Activated T-helper 17 cell treated with anti-CD3 and anti-CD28 coated beads, Interleukin-2, amount 50 U/mL, for 72 hours (primary cell): Measurements from ENCODE around the gene ADM2. TPM values are rescaled to one million over a fixed set of nuclear protein-coding genes. Genes with fewer than 3 reads are reported as not detected.

Experiments
- ATAC-seq: fragments of 150-1000 bp; cut with Tn5 transposase; replicated peaks from 2 replicates; pipeline ENCODE4 v1.10.0; 2021; ENCODE audit warnings: mild to moderate bottlenecking, moderate library complexity
- H3K27ac Mint-ChIP-seq: one replicate; pipeline ENCODE4 v1.8.0; 2022; ENCODE audit warnings: mixed read lengths
- H3K27me3 Mint-ChIP-seq: one replicate; pipeline ENCODE4 v1.8.0; 2022; ENCODE audit warnings: mixed read lengths
- H3K36me3 Mint-ChIP-seq: one replicate; pipeline ENCODE4 v1.8.0; 2022; ENCODE audit warnings: low read depth, mild to moderate bottlenecking, mixed read lengths
- H3K4me1 Mint-ChIP-seq: one replicate; pipeline ENCODE4 v1.8.0; 2022; ENCODE audit warnings: mixed read lengths
- H3K4me3 Mint-ChIP-seq: one replicate; pipeline ENCODE4 v1.8.0; 2022; ENCODE audit warnings: mild to moderate bottlenecking, mixed read lengths
- H3K9me3 Mint-ChIP-seq: one replicate; pipeline ENCODE4 v1.8.0; 2022; ENCODE audit warnings: mixed read lengths
- total RNA-seq, 2 donors: library from RNA; stranded (reverse); gene quantifications; one replicate each; pipeline ENCODE4 v1.2.3, GENCODE V29; 2022

Gene ADM2
- total RNA-seq, 2 donors from 2014 or later = 1.3 to 3.7 TPM

DNA sequence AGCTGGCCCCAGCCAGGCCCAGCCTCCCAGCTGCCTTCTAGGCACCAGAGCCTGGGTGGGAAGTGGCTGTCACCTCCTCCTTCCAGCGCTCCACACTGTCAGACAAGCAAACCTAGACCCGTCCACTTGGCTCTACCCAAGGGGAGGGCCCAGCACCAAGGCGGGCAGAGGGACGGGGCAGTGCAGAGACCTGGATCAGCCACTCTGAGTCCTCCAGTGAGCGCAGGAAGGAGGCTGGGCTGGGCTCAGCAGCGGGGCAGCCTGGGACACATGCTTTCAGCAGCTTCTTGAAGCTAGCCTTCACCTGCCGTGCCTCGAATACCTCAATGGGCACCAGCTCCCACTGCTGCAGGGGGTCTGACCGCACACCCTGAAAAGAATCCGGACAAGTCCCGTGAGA, 25.3 kb upstream of the ADM2 start:
- no peaks in the 10 kb centered on the region for H3K27me3 Mint-ChIP-seq
- ATAC-seq = no peak
- H3K4me1 Mint-ChIP-seq = peaks cover 8% of the 10 kb centered on the region
- H3K9me3 Mint-ChIP-seq = no peaks in the 10 kb centered on the region
- peaks cover 84% of the 10 kb centered on the region for H3K36me3 Mint-ChIP-seq
- no peak overlapping the region for H3K4me3 Mint-ChIP-seq
- H3K27ac Mint-ChIP-seq = no peak overlapping the region

- no peaks in the 10 kb centered on the region for H3K27me3 Mint-ChIP-seq
- H3K27ac Mint-ChIP-seq = no peak overlapping the region
- H3K36me3 Mint-ChIP-seq = peaks cover 82% of the 10 kb centered on the region
- H3K4me1 Mint-ChIP-seq = peaks cover 8% of the 10 kb centered on the region
- H3K4me3 Mint-ChIP-seq = no peak overlapping the region
- no peaks in the 10 kb centered on the region for H3K9me3 Mint-ChIP-seq
- no peak for ATAC-seq
Observed at GRCh38 chr22:50456466-50457234, 24.7 kb upstream of the ADM2 start.

- Mint-ChIP-seq H3K4me1 (no peaks in the 10 kb centered on the region), H3K9me3 (no peaks in the 10 kb centered on the region), H3K4me3 (no peak overlapping the region), H3K36me3 (peaks cover 78% of the 10 kb centered on the region), H3K27ac (no peak overlapping the region), H3K27me3 (no peaks in the 10 kb centered on the region)
- no peak for ATAC-seq
Observed at GRCh38 chr22:50459016-50459415, 22.3 kb upstream of the ADM2 start.

DNA sequence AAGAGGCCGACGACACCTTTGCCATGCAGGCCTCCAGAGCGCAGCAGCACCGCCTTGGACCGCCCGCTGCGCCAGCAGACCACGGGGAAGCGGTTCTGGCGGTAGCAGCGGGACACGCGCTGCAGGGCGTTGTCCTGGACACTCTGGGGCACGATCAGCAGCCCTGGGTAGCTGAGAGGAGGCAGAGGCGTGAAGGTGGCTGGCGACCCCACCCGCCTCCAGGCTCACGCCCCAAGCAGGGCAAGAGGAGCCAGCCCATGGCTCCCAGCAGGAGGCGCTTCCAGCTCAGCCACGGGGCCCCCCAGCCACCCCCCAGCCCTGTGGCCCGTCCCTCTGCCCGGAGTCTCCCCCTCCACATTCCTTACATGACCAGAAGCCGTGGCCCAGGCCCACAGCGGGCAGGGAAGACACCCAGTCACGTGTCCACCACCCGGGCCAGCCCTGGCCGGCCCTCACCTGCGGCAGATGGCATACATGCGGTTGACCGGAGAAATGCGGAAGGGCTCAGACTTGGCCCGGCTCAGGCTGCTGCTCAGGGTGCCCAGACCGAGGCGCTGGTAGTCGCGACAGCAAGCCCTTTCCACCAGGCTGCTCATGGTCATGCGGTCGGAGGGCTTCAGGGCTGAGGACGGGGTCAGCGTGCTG, 21.7 kb upstream of the ADM2 start:
- H3K27me3 Mint-ChIP-seq = no peaks in the 10 kb centered on the region
- no peak overlapping the region for H3K4me3 Mint-ChIP-seq
- peaks cover 81% of the 10 kb centered on the region for H3K36me3 Mint-ChIP-seq
- no peak for ATAC-seq
- H3K4me1 Mint-ChIP-seq = no peaks in the 10 kb centered on the region
- H3K27ac Mint-ChIP-seq = no peak overlapping the region
- H3K9me3 Mint-ChIP-seq = no peaks in the 10 kb centered on the region

GRCh38 chr22:50460938-50461337, 20.4 kb upstream of the ADM2 start:
- H3K4me1 Mint-ChIP-seq = no peaks in the 10 kb centered on the region
- H3K27me3 Mint-ChIP-seq = no peaks in the 10 kb centered on the region
- no peak overlapping the region for H3K27ac Mint-ChIP-seq
- H3K36me3 Mint-ChIP-seq = peaks cover 79% of the 10 kb centered on the region
- H3K9me3 Mint-ChIP-seq = no peaks in the 10 kb centered on the region
- ATAC-seq = no peak
- no peak overlapping the region for H3K4me3 Mint-ChIP-seq

GRCh38 chr22:50461536-50461935, 19.8 kb upstream of the ADM2 start:
- ATAC-seq = no peak
- no peaks in the 10 kb centered on the region for H3K9me3 Mint-ChIP-seq
- H3K4me1 Mint-ChIP-seq = no peaks in the 10 kb centered on the region
- H3K27me3 Mint-ChIP-seq = no peaks in the 10 kb centered on the region
- no peak overlapping the region for H3K27ac Mint-ChIP-seq
- H3K36me3 Mint-ChIP-seq = peaks cover 82% of the 10 kb centered on the region
- H3K4me3 Mint-ChIP-seq = no peak overlapping the region

DNA sequence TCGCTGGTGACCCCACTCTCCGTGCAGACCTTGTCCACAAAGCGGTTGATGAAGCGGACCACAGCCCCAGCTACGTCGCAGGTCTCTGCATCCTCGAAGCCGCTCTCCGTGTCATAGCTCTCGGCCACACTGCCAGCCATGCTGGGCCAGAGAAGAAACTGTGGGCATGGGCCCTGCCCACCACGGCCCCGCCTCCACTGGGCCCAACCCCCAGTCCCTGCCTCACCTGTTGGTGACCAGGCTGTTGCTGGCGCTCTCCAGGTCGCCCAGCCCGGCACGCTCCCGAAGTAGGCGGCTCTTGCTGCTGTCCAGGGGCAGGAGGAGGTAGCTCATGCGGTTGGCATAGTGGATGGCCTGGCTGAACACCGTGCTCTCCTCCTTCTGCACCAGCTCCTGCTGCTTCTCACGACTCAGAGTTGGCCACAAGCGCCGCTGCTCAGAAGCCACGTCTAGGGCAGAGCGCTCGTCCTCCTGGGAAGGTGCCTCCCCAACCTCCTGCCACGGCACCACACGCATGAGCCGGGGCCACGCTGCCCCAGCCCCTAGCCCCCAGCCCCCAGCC, 19.3 kb upstream of the ADM2 start:
- no peak for ATAC-seq
- no peak overlapping the region for H3K4me3 Mint-ChIP-seq
- no peaks in the 10 kb centered on the region for H3K27me3 Mint-ChIP-seq
- no peaks in the 10 kb centered on the region for H3K4me1 Mint-ChIP-seq
- no peaks in the 10 kb centered on the region for H3K9me3 Mint-ChIP-seq
- H3K27ac Mint-ChIP-seq = no peak overlapping the region
- H3K36me3 Mint-ChIP-seq = peaks cover 82% of the 10 kb centered on the region

DNA sequence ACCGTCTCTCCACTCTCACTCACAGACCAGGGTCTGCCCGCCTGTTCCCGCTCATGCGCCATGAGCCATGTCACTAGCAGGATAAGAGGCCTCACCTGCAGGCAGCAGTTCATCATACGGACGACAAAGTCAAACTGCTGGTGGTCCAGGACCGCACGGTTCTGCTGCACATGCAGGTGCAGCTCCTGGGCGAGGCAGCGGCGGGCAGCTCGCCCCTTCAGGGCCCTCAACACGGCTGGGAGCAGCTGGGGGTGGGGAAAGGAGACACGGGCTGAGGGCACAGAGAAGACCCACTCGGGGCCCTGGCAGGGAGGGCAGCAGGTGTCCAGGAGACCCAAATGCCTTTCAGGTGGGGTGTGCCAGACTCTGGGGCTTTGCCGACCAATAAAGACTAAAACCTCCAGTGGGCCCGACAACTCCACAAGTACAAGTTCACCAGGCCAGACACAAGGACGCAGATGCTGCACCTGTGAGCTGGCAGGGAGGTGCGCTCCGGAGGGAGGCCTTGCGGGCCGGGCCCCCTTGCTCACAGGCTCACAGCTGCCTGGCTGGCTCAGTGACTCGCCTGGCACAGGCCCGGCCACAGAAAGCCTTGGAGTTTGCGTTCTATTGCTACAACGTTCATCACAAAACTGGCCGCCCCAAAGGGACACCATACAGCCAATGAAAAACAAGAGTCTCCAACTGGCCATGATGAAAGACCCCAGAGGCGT, 18.0 kb upstream of the ADM2 start:
- Mint-ChIP-seq H3K36me3 (peaks cover 73% of the 10 kb centered on the region), H3K27me3 (no peaks in the 10 kb centered on the region), H3K4me1 (no peaks in the 10 kb centered on the region), H3K27ac (no peak overlapping the region), H3K9me3 (no peaks in the 10 kb centered on the region), H3K4me3 (no peak overlapping the region)
- no peak for ATAC-seq

- no peaks in the 10 kb centered on the region for H3K4me1 Mint-ChIP-seq
- H3K27me3 Mint-ChIP-seq = no peaks in the 10 kb centered on the region
- H3K27ac Mint-ChIP-seq = no peak overlapping the region
- peaks cover 68% of the 10 kb centered on the region for H3K36me3 Mint-ChIP-seq
- no peaks in the 10 kb centered on the region for H3K9me3 Mint-ChIP-seq
- no peak for ATAC-seq
- H3K4me3 Mint-ChIP-seq = no peak overlapping the region
Observed at GRCh38 chr22:50464451-50464850, 16.9 kb upstream of the ADM2 start.

- H3K4me3 Mint-ChIP-seq = no peak overlapping the region
- H3K27ac Mint-ChIP-seq = no peak overlapping the region
- no peaks in the 10 kb centered on the region for H3K9me3 Mint-ChIP-seq
- peaks cover 2% of the 10 kb centered on the region for H3K4me1 Mint-ChIP-seq
- H3K27me3 Mint-ChIP-seq = no peaks in the 10 kb centered on the region
- peaks cover 64% of the 10 kb centered on the region for H3K36me3 Mint-ChIP-seq
- no peak for ATAC-seq
Observed at GRCh38 chr22:50465066-50465930, 16.0 kb upstream of the ADM2 start.

DNA sequence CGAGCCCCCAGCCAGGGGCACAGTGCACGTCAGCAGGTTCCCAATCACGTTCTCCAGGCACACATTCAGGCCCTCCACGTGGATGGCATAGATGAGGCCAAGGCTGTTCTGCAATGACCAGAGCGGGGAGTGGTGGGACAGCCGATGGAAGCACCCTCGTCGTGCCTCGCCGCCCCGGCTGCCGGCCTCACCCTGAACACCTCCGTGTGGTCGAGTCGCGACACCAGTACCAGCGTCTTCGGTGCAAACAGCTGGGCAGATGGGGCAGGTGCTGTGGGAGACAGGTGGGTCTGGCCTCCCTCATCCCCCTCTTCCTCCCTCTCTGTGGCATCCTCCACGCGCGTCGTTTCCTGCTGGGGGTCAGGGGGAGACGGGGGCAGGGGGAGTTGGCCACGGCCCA, 14.0 kb upstream of the ADM2 start:
- H3K27me3 Mint-ChIP-seq = no peaks in the 10 kb centered on the region
- no peaks in the 10 kb centered on the region for H3K9me3 Mint-ChIP-seq
- H3K4me3 Mint-ChIP-seq = no peak overlapping the region
- no peak for ATAC-seq
- peaks cover 11% of the 10 kb centered on the region for H3K4me1 Mint-ChIP-seq
- no peak overlapping the region for H3K27ac Mint-ChIP-seq
- peaks cover 46% of the 10 kb centered on the region for H3K36me3 Mint-ChIP-seq

GRCh38 chr22:50467773-50468440, 13.4 kb upstream of the ADM2 start:
- ATAC-seq = no peak
- H3K4me1 Mint-ChIP-seq = peaks cover 14% of the 10 kb centered on the region
- H3K4me3 Mint-ChIP-seq = no peak overlapping the region
- H3K27ac Mint-ChIP-seq = peak overlapping the region; percentile 92
- H3K9me3 Mint-ChIP-seq = no peaks in the 10 kb centered on the region
- peaks cover 44% of the 10 kb centered on the region for H3K36me3 Mint-ChIP-seq
- no peaks in the 10 kb centered on the region for H3K27me3 Mint-ChIP-seq

GRCh38 chr22:50468626-50469025, 12.7 kb upstream of the ADM2 start:
- Mint-ChIP-seq H3K4me3 (peak overlapping the region; percentile 86), H3K36me3 (peaks cover 42% of the 10 kb centered on the region), H3K27ac (peak overlapping the region; percentile 92), H3K4me1 (peaks cover 21% of the 10 kb centered on the region), H3K27me3 (no peaks in the 10 kb centered on the region), H3K9me3 (no peaks in the 10 kb centered on the region)
- no peak for ATAC-seq
